Measurements from ENCODE around the gene FAF1. TPM values are rescaled to one million over a fixed set of nuclear protein-coding genes. Genes with fewer than 3 reads are reported as not detected.
A peak's percentile ranks its signal among the peaks of the same experiment; 100 is the strongest.

FAF1 gene
- total RNA-seq, 4 donors from 2014 or later: 23.8 to 64.6 (median 43.9) TPM

DNA sequence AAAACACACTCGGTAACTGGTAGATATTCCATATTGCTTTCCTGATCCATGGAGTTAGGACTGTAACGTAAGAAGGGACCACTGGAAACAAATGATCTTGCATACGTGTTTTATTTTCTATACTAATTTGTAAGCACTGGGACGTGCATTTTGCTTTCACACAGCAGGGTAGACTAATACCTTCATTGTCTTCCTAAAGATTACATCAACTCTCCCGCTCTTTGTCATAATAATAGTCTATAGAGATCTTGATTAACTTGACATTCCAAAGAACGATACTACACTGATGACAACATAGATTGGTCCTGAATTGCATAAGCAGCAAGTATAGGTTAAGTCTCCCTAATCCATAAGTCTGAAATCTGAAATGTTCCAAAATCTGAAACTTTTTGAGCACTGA lies 166.5 kb downstream of the FAF1 start:
- WGBS, 2 donors: 87 to 91% methylated on average over 6 of the region's 6 CpGs
- no peaks in the 10 kb centered on the region for H3K36me3 ChIP-seq
- no peak overlapping the region for H3K27ac ChIP-seq
- no peak for DNase-seq
- H3K9me3 ChIP-seq: no peaks in the 10 kb centered on the region
- no peak for TF ChIP-seq POLR2A (IDR thresholded peaks at IDR 0.05)
- TF ChIP-seq, protein P1, sequence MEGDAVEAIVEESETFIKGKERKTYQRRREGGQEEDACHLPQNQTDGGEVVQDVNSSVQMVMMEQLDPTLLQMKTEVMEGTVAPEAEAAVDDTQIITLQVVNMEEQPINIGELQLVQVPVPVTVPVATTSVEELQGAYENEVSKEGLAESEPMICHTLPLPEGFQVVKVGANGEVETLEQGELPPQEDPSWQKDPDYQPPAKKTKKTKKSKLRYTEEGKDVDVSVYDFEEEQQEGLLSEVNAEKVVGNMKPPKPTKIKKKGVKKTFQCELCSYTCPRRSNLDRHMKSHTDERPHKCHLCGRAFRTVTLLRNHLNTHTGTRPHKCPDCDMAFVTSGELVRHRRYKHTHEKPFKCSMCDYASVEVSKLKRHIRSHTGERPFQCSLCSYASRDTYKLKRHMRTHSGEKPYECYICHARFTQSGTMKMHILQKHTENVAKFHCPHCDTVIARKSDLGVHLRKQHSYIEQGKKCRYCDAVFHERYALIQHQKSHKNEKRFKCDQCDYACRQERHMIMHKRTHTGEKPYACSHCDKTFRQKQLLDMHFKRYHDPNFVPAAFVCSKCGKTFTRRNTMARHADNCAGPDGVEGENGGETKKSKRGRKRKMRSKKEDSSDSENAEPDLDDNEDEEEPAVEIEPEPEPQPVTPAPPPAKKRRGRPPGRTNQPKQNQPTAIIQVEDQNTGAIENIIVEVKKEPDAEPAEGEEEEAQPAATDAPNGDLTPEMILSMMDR (IDR thresholded peaks at IDR 0.05): no peak
- intact Hi-C loops (cut with DNase I): no loop called here
- no peaks in the 10 kb centered on the region for H3K27me3 ChIP-seq
- no peak overlapping the region for H3K4me3 ChIP-seq
- no peaks in the 10 kb centered on the region for H3K4me1 ChIP-seq

DNA sequence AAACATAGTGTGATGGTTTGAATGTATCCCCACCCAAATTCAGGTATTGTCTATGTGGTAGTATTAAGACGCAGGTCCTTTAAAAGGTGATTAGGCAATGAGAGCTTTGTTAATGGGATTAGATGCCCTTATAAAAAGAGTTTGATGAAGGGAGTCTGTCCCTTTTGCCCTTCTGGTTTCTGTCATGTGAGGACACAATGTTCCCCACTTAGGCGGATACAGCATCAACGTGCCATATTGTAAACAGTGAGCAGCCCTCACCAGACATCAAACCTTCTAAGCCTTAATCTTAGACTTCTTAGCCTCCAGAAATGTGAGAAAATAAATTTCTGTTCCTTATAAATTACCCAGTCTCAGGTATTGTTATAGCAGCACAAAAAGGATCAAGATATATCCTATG lies 172.8 kb downstream of the FAF1 start:
- H3K9me3 ChIP-seq: no peaks in the 10 kb centered on the region
- 82 to 88% methylated on average over 3 of the region's 3 CpGs for WGBS, 2 donors
- no peak overlapping the region for H3K4me3 ChIP-seq
- intact Hi-C loops (cut with DNase I): no loop called here
- H3K4me1 ChIP-seq: peaks cover 0 to 8% (median 0%) of the 10 kb centered on the region in 3 donors
- peaks cover 0 to 27% (median 0%) of the 10 kb centered on the region in 3 donors for H3K36me3 ChIP-seq
- no peaks in the 10 kb centered on the region for H3K27me3 ChIP-seq
- TF ChIP-seq POLR2A (IDR thresholded peaks at IDR 0.05): no peak
- TF ChIP-seq, protein P1 (IDR thresholded peaks at IDR 0.05): no peak
- no peak for DNase-seq
- no peak overlapping the region for H3K27ac ChIP-seq

DNA sequence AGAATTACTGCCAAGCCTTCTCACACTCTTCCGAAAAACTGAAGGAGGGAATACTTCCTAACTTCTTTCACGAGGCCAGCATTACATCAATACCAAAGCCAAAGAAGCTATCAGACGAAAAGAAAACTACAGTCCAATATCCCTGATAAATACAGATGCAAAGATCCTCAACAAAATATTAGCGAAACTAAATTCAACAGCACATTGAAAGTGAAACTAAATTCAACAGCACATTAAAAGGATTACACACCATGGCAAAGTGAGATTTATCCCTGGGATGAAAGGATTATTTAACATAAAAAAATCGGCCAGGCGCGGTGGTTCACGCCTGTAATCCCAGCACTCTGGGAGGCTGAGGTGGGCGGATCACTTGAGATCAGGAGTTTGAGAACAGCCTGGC lies 176.8 kb downstream of the FAF1 start:
- H3K9me3 ChIP-seq: no peaks in the 10 kb centered on the region
- TF ChIP-seq POLR2A (IDR thresholded peaks at IDR 0.05): no peak
- TF ChIP-seq, protein P1 (IDR thresholded peaks at IDR 0.05): no peak
- peak overlapping the region in 1 of 4 donors; percentile 19 for H3K4me3 ChIP-seq
- H3K27ac ChIP-seq: no peak overlapping the region
- H3K4me1 ChIP-seq: peaks cover 0 to 8% (median 0%) of the 10 kb centered on the region in 3 donors
- no peak for DNase-seq
- H3K36me3 ChIP-seq: peaks cover 0 to 54% (median 5%) of the 10 kb centered on the region in 3 donors
- no peaks in the 10 kb centered on the region for H3K27me3 ChIP-seq
- intact Hi-C loops (cut with DNase I): no loop called here
- 67 to 71% methylated on average over 9 of the region's 9 CpGs for WGBS, 2 donors

DNA sequence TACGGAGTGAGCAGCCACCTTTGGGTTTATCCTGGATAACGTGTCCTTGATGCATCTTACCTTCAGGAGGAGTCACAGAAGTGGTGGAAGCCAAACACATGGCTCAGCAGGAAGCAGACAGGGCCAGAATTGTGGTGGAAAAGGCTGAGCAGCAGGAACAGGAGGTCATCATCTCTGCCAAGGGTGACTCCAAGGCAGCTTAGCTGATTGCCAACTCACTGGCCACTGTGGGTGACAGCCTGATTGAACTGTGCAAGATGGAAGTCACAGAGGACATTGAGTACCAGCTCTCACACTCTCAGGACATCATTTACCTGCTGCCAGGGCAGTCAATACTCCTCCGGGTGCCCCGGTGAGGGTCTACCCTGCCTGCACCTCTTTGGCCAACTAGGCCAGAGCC lies 179.3 kb downstream of the FAF1 start:
- 100% methylated on average over 2 of the region's 4 CpGs for WGBS, 2 donors

DNA sequence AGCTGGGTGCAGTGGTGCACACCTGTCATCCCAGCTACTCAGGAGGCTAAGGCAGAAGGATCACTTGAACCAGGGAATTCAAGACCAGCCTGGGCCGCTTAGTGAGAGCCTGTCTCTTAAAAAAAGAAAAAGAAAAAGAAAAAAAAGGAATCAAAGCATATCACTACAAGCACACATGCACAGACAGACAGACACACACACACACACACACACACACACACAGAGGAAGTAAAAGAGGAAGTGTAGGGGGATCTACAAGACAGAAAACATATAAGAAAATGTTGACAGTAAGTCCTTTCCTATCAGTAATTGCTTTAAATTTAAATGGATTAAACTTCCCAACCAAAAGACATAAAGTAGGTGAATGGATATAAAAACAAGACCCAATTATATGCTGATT lies 180.3 kb downstream of the FAF1 start:
- TF ChIP-seq, protein P1 (IDR thresholded peaks at IDR 0.05): no peak
- TF ChIP-seq POLR2A (IDR thresholded peaks at IDR 0.05): no peak
- no peak overlapping the region for H3K27ac ChIP-seq
- no peak for DNase-seq
- no peaks in the 10 kb centered on the region for H3K27me3 ChIP-seq
- no peaks in the 10 kb centered on the region for H3K9me3 ChIP-seq
- peaks cover 0 to 27% (median 5%) of the 10 kb centered on the region in 3 donors for H3K36me3 ChIP-seq
- intact Hi-C loops (cut with DNase I): loop anchor here (10.0 kb wide), 1 partner anchor 415 kb away; no protein-coding TSS in a partner anchor
- no peak overlapping the region for H3K4me3 ChIP-seq
- peaks cover 0 to 8% (median 0%) of the 10 kb centered on the region in 3 donors for H3K4me1 ChIP-seq
- 88 to 100% methylated on average over 1 of the region's 1 CpG for WGBS, 2 donors

More for the DNA sequence above, 179.3 kb downstream of the FAF1 start:
- H3K4me1 ChIP-seq: peaks cover 0 to 8% (median 0%) of the 10 kb centered on the region in 3 donors
- intact Hi-C loops (cut with DNase I): no loop called here
- no peaks in the 10 kb centered on the region for H3K27me3 ChIP-seq
- TF ChIP-seq, protein P1 (IDR thresholded peaks at IDR 0.05): no peak
- TF ChIP-seq POLR2A (IDR thresholded peaks at IDR 0.05): no peak
- DNase-seq: no peak
- H3K36me3 ChIP-seq: peaks cover 0 to 30% (median 5%) of the 10 kb centered on the region in 3 donors
- no peak overlapping the region for H3K4me3 ChIP-seq
- no peak overlapping the region for H3K27ac ChIP-seq
- H3K9me3 ChIP-seq: no peaks in the 10 kb centered on the region

All from esophagus squamous epithelium (tissue), 5 donors.